Activated naive CD4-positive, alpha-beta T cell treated with Interleukin-2 at 50 U/mL for 16 hours (primary cell): ENCODE data around the gene CACNA1E.
"Not testable (repeated sequence)": the region's sequence is repeated elsewhere in the genome, so short reads cannot be mapped to it uniquely, and the experiment has no call there.

ENCODE experiments used
- DNase-seq: peaks from one replicate; pipeline ENCODE4 v3.0.0-alpha.2; 2020

The CACNA1E gene

DNA sequence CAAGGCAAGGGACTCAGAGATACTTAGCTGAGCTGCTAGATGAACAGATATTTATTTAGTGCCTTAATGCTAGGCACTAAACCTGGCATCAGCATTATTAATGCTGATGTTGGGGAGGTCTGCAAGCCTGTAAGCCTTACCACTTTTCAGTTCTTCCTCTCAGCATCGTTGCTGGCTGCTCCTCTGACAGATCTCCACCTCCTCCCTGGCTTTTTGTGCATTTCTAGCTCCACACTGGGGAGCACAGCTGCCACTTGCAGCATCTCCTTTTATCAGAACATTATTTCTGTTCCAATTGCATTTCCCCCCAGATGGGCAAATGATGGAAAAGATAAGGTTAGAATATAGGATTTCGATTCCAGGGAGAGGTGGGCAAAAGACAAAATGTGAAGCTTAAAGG, 34.8 kb downstream of the CACNA1E start:
- DNase-seq: no peak

DNA sequence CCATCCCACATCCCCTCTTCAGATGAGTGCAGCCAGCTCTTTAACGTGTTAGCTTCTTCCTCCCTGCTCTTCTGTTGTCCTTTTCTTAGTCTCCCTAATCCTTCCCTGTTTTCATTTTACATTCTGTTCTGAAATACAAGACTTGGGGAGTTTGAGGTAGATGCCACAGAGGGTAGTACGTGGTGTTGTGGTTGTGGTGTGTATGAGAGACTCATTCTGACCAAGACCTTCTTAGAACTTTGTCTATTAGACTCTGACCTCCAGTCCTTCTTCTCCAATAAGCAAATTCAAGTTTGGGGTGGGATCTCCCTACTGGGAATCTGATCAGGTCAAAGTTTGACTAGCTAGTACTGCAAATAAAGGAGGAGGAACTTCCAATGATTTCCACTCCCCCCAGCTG, 39.5 kb downstream of the CACNA1E start:
- no peak for DNase-seq

DNA sequence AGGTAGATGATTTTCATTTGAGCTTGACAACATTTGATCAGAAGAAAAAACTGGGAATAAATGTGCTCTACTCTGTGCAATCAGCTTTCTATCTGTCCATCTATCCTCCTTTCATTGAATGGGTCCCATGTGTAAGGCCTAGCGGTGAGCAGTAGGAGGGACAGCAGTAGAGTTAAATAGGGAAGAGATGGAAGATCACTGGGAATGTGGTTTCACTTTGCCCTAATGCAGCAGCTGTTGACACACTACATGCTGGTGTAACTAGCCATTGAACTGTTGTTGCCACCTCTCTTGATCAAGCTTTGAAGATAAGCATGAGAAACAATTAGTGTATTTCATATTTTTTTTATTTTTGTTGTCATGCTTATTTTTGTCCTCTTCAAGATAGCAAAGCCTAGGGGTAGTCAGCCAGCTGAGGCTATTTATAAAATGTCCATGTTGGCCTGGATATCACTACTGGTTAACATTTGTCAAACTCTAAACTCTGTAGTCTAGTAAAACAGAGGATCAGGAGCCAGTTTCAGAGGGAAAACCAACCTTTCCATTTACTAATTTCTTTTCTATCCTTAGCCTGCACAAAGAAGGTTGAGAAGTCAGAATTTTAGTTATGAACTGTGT, 41.9 kb downstream of the CACNA1E start:
- DNase-seq: no peak

DNA sequence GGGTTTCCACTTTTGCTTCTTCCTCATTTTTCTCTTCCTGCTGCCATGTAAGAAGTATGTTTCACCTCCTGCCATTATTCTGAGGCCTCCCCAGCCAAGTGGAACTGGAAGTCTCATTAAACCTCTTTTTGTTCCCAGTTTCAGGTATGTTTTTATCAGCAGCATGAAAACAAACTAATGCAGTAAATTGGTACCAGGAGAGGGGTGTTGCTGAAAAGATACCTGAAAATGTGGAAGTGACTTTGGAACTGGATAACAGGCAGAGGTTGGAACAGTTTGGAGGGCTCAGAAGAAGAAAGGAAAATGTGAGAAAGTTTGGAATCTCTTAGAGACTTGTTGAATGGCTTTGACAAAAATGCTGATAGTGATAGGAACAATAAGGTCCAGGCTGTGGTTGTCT, 44.9 kb downstream of the CACNA1E start:
- not testable (repeated sequence) for DNase-seq

DNA sequence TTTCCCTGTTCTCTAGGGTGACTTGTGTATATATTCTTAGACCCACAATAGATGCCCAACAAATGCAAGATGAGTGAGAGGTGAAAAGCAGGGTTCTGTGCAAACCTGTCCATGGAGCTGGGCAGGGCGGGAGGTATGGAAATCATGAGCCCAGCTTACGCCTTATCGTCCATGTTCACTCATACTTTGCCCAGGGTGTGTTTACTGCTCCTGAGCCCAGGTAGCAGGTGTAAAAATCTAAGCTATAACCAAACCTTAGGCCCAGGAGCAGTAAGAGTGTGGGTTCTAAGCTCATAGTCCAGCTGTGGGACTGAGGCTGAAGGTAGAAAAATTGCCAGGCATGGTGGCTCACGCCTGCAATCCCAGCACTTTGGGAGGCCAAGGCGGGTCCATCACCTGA, 48.1 kb downstream of the CACNA1E start:
- no peak for DNase-seq

DNA sequence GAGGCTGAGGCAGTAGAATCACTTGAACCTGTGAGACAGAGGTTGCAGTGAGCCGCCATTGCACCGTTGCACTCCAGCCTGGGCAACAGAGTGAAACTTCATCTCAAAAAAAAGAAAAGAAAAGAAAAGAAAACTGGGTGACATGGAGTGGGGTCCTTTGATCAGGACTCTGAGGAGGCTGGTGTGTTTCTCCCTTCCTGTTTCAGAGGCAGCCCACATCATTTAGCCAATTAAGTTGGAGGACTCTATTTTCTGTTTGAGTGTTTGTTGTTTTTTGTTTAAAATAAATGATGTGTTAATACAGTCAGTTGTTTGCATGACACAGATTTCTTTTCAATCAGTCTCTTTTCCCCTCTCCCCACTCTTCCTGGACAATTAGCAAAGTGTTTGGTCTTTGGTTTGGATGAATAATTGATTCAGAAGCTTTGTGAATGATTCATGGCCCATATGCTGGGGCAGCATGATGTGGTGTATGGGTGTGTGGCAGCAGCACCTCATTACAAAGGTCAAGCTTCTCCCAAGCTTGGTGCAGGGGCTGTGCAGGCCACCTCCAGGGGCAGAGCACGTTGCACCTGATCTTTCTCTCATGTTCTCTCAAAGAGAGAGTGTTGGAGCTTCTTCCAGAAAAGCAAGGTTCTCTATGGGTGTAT, 48.8 kb downstream of the CACNA1E start:
- no peak for DNase-seq

DNA sequence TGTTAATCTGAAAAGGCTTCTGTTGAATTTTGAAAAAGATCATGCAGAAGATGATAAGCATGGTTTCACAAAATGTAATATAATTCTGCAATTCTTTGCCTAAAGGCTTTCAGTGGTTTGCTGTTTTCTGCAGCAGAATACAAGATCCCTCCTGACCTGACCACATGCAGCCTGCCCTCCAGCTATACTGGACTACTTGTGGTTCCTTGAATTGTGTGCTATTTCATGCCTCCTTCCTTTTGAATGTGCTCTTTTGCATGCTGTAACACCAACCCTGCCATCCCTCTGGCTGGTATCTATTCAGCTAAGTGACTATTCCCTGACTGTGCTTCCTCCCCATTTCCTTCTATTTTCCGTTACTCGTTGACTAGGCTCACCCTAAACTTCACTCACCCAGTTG, 55.5 kb downstream of the CACNA1E start:
- DNase-seq: no peak

DNA sequence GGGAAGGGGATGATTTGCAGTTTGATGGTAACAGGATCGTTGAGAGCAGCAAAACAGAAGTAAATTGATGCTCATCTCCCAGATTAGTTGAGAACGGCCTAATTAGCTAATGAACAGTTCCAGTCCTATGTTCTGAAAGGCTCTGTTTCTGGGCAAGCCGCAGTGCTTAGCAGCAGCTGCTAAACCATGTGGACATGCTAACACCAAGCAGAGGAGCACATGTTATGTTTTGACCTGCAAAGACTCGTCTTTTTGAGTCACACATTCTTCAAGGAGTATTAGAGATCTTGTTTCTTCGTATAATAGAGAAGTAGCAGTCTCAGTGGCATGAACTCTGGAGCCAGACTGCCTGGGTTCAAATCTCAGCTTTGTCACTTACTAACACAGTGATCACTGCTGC, 58.1 kb downstream of the CACNA1E start:
- no peak for DNase-seq

DNA sequence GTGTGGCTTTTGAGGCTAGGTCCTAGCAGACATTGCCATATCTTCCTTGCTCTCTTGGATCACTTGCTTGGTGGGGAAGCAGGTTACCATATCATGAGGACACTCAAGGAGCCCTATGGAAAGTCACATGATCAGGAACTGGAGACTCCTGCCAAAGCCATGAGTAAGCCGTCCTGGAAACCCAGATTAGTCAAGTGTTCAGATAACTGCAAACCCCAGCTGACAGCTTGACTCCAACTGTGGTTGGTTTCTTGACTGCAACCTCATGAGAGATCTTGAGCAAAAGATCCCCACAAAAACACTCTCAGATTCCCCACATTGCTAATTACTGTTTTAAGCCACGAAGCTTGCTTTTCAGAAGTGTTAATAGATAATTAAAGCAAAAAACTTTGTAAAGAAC, 58.6 kb downstream of the CACNA1E start:
- no peak for DNase-seq

DNA sequence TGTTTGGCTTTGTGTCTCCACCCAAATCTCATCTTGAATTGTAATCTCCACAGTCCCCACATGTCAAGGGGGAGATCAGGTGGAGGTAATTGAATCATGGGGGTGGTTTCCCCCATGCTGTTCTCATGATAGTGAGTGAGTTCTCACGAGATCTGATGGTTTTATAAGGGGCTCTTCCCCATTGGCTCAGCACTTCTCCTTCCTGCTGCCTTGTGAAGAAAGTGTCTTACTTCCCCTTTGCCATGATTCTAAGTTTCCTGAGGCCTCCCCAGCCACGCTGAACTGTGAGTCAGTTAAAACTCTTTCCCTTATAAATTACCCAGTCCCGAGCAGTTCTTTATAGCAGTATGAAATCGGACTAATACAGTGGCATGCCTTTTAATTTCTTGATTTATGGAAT, 59.1 kb downstream of the CACNA1E start:
- not testable (repeated sequence) for DNase-seq

DNA sequence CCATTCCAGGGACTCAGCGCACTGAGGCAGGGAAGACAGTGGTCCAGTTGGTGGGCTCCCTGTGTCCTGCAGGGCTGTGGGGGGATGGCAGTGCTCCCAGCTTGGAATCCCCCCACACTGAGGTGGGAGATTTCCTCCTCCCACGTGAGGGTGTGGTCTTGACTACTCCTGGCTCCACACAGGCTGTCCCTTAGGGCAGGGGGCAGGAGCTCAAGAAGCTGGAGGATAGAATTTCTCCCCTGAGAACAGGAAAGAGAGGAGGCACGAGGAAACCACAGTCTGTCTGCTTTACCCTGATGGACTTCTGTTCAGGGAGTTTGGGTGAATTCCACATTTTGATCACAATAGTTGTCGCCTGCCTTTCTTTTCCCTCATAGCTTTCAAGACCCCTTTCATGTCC, 62.1 kb downstream of the CACNA1E start:
- DNase-seq: no peak

DNA sequence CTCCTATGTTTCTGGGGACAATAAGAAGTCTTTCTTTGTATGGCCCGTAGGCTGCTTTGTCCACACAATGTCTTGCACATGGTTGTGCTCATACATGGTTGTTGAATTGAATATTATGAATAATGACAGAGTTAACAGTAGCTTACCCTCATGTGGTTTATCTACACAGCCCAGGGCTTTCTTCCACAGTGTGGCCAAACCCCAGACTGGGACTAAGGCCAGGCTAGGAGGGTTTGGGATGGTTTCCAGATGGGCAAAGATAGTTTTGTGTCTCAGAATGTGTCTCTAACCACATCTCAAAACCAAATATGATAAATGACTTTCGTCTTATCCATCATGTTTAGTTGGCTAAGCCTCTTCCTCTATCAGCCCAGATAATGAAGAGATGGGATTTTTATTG, 65.2 kb downstream of the CACNA1E start:
- DNase-seq: no peak

DNA sequence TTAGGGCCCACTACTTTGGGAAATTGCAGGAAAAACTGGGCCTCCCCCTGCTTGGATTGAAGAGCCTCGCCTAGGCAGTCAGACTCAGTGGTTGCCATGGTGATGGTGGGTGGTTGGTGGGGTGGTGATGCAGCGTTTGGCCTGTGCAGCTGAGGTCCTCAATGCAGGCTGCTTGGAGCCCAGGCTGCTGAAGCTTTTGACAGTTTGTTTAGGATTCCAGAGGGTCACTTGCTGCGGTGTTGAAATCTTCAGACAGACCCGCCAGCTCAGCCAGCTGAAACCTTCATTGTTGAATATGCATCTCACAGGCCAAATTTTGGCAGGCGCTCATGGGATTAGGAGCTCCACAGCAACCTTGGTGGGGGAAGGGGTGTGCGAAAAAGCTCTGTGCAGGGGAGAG, 67.9 kb downstream of the CACNA1E start:
- no peak for DNase-seq

DNA sequence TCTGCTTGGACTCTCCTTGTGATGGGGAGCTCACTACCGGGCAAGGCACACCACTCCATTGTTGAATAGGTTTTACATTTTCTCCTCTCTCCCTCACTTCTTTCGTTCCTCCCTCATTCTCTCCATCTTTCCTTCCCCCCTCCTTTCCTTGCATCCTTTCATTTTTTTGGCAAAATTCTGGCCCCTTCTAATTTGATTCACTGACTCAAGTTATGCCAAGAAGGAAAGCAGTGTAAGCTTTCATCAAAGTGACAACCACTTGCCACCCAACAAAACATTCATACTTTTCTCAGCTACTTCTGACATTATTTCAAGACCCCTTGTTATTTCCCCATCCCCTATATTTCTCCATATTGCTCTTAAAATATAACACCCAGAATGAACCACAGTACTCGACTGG, 68.4 kb downstream of the CACNA1E start:
- DNase-seq: no peak

DNA sequence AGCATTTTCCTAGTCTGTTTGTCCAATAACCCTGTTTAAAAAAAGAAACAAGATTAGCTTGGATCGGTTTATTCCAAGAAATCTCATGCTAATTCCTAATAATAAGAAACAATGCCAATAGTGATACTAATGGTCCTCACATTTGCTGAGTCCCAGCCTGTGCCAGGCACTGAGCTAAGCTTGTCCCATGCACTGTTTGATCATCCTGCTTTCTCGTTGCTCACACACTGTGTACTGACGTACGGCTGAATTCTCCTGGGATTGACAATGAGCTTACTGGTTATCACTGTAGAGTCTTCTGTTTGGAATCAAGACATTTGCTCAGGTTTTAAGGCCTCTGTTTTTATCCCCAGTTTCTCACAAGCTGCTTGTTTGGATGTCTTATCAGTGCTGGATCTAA, 71.1 kb downstream of the CACNA1E start:
- no peak for DNase-seq

DNA sequence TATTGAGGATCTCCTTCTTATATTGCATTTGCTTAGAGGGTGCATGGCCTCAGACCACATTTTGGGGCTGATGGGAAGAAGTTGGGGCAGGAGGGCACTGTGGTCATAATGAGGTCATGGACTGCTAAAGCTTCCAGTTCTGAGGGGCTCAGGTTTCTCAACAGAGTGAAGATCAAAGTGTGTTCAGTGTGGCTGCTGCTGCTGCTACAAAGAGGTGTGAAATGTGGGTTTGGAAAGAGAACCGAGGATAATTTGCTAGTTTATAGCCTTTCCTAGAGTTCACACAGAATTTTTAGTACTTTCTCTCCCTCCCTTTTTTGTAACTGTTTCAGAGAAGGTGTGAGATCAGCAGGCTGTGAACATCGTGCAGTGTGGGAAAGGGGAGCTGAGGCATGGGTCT, 73.3 kb downstream of the CACNA1E start:
- no peak for DNase-seq

DNA sequence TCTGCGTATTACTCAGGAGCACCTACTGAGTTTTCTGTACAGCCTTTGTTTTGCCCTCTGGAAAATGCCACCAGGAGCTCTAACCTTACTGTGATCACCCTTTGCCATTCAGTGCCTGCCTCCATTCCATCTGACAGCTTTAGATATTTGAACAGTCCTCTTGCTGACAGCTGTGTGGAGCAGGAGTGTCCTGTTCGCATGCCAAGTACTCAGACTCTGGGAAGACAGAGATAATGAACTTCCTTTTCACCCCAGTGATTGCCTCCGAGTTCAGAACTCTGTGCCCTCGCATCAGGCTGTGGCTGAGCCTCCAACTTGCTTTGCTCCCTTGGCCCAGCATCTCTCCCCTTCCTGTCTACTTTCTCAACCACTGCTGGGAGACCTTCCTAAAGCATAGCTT, 74.0 kb downstream of the CACNA1E start:
- no peak for DNase-seq

DNA sequence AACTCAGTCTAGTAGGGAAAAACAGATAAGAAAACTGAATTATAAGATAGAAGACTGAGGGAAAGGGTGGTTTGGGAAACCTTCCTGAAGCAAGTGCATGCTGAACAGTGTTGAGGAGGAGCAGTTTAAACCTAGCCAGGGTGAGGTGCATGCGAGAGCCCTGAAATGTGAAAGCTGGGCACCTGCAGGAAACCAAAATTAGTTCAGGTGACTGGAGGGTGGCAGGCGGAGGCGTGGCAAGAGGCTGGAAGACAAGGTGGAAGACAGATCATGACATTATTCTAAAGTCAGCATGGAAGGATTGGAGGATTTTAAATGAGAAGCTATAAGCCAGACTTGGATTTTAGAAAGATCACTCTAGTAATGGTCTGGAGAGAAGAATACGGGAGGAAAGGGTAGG, 75.1 kb downstream of the CACNA1E start:
- no peak for DNase-seq

DNA sequence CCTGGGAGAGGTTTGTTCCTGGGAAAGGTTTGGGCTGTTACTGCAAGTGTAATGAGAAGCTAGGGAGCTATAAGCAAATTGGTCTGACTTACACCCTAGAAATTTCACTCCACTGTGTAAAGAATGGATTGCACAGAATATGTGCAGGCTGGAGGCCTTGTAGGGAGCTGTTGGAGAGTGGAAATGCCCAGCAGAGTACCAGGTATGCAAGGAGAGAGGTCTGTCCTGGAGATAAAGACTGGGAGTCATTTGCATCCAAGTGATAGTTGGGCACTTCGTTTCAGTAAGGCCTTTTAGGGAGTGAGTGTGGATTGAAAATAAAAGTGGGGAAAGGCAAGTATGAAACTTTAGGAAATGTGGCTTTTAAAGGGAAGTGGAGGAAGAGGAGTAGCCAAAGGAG, 75.8 kb downstream of the CACNA1E start:
- no peak for DNase-seq

DNA sequence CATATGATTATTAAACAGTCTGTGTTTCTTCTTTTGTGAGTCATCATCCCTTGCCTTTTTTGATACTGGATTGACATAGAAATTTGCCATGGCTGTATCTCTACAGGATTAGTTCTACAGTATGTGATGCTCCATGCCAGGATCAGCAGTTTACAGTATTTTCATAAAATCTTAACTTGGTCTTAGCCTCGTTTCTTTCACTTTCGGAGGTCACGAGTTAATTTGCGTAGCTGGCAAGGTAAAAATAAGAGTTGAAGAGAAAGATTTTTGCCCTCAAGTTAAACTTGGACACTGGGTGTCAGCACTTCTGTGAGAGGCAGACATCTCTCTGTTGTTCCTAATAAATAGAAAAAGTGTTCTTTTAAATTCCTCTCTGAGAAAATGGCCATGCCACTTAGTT, 79.1 kb downstream of the CACNA1E start:
- DNase-seq: no peak

DNA sequence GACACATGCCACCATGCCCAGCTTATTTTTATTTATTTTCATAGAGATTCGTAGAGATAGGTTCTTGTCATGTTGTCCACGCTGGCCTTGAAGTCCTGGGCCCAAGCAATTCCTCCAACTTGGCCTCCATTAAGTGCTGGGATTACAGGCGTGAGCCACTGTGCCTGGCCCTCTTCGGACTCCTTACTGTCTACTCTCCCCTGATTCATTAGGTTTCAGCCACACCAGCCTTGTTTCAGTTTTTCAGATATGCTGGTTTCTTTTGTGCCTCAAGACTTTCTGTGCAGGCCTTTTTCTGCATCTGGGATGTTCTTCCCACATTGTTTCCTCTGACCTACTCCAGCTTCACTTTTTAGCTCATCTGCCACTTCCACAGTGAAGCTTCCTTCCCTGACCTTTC, 85.4 kb downstream of the CACNA1E start:
- no peak for DNase-seq

DNA sequence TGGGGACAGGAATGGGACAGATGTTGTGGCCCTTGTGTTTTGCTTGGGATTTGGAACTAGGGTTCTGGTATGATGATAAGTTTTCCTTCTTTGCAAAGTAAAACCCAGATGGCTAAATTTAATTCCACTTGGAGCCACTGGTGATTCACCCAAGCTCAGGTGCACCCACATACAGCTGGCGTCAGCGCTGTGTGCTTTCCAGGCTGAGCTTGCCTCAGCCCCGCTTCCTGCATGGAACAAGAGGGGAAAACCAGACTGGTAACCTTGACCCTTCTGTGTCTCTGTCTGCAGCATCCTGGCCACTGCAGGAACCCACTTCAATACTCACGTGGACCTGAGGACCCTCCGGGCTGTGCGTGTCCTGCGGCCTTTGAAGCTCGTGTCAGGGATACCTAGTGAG, 94.2 kb downstream of the CACNA1E start:
- DNase-seq: no peak

DNA sequence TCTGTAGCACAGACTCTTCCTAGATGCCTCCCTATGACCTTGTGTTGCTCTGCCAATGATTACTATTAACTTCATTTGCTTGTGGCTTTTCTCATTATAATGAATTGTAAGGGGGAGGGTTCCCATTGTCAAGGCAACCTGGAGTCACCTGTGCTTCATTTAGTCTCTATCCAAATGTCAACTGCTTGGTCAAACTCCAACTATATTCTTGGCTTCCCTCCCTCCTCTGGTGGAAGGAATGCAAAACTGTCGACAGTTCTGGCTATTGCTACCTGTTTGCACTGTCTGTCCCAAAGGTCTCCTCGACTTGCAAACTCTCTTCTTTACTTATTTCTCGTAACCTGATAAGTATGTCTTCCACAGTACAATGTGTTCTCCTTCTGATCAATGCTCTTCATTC, 100.3 kb downstream of the CACNA1E start:
- no peak for DNase-seq

DNA sequence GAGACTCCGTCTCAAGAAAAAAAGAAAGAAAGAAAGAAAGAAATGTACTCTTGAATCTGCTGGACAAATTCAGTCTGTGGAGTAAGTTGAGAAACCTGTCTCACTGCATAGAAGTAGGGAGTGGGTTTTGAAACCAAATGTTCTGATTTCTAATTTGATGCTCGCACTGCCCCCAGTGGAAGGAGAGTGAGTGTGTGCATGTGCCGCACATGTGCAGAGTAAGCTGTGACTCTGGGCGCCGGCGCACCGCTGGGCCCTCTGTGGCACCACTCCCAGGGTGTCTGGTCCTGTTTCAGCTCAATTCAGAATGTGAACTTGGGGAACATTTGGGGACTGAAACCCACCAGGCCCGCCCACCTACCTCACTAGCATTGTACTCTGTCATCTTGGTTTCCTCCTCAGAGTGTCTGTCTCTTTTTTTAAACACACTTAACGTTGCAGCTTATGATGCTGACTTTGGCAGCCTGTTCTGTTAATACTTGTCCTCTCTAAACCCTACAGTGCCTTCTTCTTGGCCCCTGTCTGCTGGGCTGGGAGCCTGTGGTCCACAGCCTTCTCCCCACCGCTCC, 104.6 kb downstream of the CACNA1E start:
- no peak for DNase-seq

DNA sequence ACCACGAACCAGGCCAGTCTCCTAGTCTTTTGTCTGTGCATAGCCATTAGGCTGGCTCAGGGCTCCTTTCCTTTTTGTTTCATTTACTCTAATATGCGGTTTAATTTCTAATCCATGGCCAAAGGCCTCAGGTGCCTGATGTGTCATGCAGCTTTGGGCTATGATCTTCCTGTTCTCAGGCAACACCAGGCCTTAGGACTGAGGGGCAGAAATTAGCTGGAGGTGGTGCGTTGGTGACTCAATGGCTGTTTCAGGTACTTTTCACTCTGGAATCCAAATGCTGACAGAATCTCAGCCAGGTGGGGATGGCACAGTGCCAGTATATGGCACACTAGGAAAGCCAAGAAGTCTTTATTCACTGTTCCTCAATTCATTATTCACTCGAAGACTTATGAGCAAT, 105.3 kb downstream of the CACNA1E start:
- no peak for DNase-seq
